Gastrocnemius medialis (tissue), 4 donors: Measurements from ENCODE around the gene GRIK3.

ENCODE experiments used
- CTCF ChIP-seq, 5 experiments: fragments of 450-650 bp in 3 of 5; fragments of 200-600 bp in 2 of 5; sonication (generic) in 2 of 5; IDR thresholded peaks in 4 of 5; conservative IDR thresholded peaks in 1 of 5; 1 replicate in 4 of 5; 2 replicates in 1 of 5; pipeline ENCODE4 v1.5.1; 2016 to 2019; ENCODE audit warnings: antibody characterized with exemption in 5 of 5, mild to moderate bottlenecking in 3 of 5, moderate library complexity in 3 of 5
- POLR2A ChIP-seq, 2 donors: fragments of 450-650 bp; IDR thresholded peaks; one replicate each; pipeline ENCODE4 v1.6.1; 2017; ENCODE audit warnings: antibody characterized with exemption in 2 of 2, mild to moderate bottlenecking in 2 of 2, moderate library complexity in 2 of 2

- TF ChIP-seq CTCF (IDR thresholded peaks at IDR 0.05 in 4 of 5, conservative IDR thresholded peaks at IDR 0.05 in 1 of 5) (no peak), POLR2A (IDR thresholded peaks at IDR 0.05) (no peak)
These were observed 29.7 kb upstream of the GRIK3 start for GRCh38 chr1:37064039-37064438.
